ENCODE results near the gene UQCC2. TPM values are rescaled to one million over a fixed set of nuclear protein-coding genes. Genes with fewer than 3 reads are reported as not detected.

UQCC2 gene
- total RNA-seq, 4 donors from 2014 or later = 14.5 to 29.7 (median 23.4) TPM

DNA sequence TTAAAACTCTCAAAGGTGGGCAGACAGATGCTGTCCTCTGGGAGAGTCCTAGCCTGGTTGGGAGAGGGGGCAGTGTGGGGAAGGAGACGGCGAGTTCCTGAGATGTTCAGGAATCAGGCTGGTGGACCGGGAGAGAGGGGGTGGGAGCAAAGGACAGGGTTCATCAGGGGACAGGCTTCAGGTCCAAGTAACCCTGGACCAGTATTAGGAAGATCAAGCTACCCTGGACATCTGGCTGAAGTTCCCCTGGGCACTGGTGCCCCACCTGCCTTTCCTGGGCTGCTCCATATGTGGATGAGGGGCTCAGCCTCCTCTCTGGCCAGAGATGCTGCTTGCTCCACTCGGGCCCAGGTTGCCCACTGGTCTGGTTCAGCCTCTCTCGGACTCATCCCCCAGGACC lies 36.3 kb upstream of the UQCC2 start:
- TF ChIP-seq POLR2A (IDR thresholded peaks at IDR 0.05) (no peak), EP300 (IDR thresholded peaks at IDR 0.05) (no peak)
- TF ChIP-seq, protein P1, sequence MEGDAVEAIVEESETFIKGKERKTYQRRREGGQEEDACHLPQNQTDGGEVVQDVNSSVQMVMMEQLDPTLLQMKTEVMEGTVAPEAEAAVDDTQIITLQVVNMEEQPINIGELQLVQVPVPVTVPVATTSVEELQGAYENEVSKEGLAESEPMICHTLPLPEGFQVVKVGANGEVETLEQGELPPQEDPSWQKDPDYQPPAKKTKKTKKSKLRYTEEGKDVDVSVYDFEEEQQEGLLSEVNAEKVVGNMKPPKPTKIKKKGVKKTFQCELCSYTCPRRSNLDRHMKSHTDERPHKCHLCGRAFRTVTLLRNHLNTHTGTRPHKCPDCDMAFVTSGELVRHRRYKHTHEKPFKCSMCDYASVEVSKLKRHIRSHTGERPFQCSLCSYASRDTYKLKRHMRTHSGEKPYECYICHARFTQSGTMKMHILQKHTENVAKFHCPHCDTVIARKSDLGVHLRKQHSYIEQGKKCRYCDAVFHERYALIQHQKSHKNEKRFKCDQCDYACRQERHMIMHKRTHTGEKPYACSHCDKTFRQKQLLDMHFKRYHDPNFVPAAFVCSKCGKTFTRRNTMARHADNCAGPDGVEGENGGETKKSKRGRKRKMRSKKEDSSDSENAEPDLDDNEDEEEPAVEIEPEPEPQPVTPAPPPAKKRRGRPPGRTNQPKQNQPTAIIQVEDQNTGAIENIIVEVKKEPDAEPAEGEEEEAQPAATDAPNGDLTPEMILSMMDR (IDR thresholded peaks at IDR 0.05) = no peak
- no peak for DNase-seq (ENCODE audit: low spot score in 2 of 2)
- Histone ChIP-seq H3K4me3 (no peak overlapping the region), H3K27ac (no peak overlapping the region), H3K9me3 (no peaks in the 10 kb centered on the region), H3K4me1 (peaks cover 0 to 35% (median 5%) of the 10 kb centered on the region in 4 donors), H3K27me3 (no peaks in the 10 kb centered on the region), H3K36me3 (no peaks in the 10 kb centered on the region)
- 87 to 90% methylated on average over 5 of the region's 5 CpGs for WGBS, 2 donors

- Histone ChIP-seq H3K27me3 (no peaks in the 10 kb centered on the region), H3K4me1 (peaks cover 0 to 35% (median 5%) of the 10 kb centered on the region in 4 donors), H3K9me3 (no peaks in the 10 kb centered on the region), H3K4me3 (peak within 1 kb of the TSS in 3 of 4 donors; percentile 12 to 37 (median 33)), H3K36me3 (no peaks in the 10 kb centered on the region), H3K27ac (peak within 1 kb of the TSS; percentile 22 to 79 (median 64))
- DNase-seq (ENCODE audit: low spot score in 2 of 2) = no peak
- WGBS, 2 donors = 15 to 31% methylated on average over 4 to 10 of the region's 10 CpGs
- TF ChIP-seq POLR2A (IDR thresholded peaks at IDR 0.05) (no peak), EP300 (IDR thresholded peaks at IDR 0.05) (peak in 1 of 2 donors; percentile 4)
- TF ChIP-seq, protein P1 (IDR thresholded peaks at IDR 0.05) = no peak
Observed at GRCh38 chr6:33746651-33747100, 35.2 kb upstream of the UQCC2 start, which contains the start of gene IP6K3. IP6K3 (minus strand) TSS chr6:33746905; CDS start chr6:33735476, 11,429 bp downstream.

- Histone ChIP-seq H3K36me3 (no peaks in the 10 kb centered on the region), H3K27ac (peak overlapping the region; percentile 22 to 79 (median 64)), H3K27me3 (no peaks in the 10 kb centered on the region), H3K4me3 (peak overlapping the region in 3 of 4 donors; percentile 12 to 37 (median 33)), H3K9me3 (no peaks in the 10 kb centered on the region), H3K4me1 (peaks cover 0 to 35% (median 5%) of the 10 kb centered on the region in 4 donors)
- WGBS, 2 donors = 17 to 24% methylated on average over 6 to 14 of the region's 14 CpGs
- TF ChIP-seq EP300 (IDR thresholded peaks at IDR 0.05) = peak in 1 of 2 donors; percentile 62
- TF ChIP-seq, protein P1 (IDR thresholded peaks at IDR 0.05) = no peak
- DNase-seq (ENCODE audit: low spot score in 2 of 2) = peak in 1 of 2 donors; percentile 11
Observed at GRCh38 chr6:33746036-33746600, 34.6 kb upstream of the UQCC2 start.

GRCh38 chr6:33745548-33745947 lies 34.0 kb upstream of the UQCC2 start:
- Histone ChIP-seq H3K4me1 (peaks cover 0 to 33% (median 3%) of the 10 kb centered on the region in 4 donors), H3K9me3 (no peaks in the 10 kb centered on the region), H3K36me3 (no peaks in the 10 kb centered on the region), H3K27ac (peak overlapping the region in 3 of 4 donors; percentile 53 to 79 (median 75)), H3K27me3 (no peaks in the 10 kb centered on the region), H3K4me3 (peak overlapping the region in 2 of 4 donors; percentile 33 to 37)
- 68 to 70% methylated on average over 7 of the region's 7 CpGs for WGBS, 2 donors
- no peak for DNase-seq (ENCODE audit: low spot score in 2 of 2)
- TF ChIP-seq, protein P1 (IDR thresholded peaks at IDR 0.05) = no peak
- TF ChIP-seq EP300 (IDR thresholded peaks at IDR 0.05) (no peak), POLR2A (IDR thresholded peaks at IDR 0.05) (no peak)

- 54 to 55% methylated on average over 13 of the region's 13 CpGs for WGBS, 2 donors
- H3K9me3 ChIP-seq = no peaks in the 10 kb centered on the region
- H3K4me1 ChIP-seq = peaks cover 0 to 32% (median 3%) of the 10 kb centered on the region in 4 donors
- H3K27ac ChIP-seq = peak overlapping the region in 3 of 4 donors; percentile 53 to 79 (median 75)
- H3K36me3 ChIP-seq = no peaks in the 10 kb centered on the region
- no peak overlapping the region for H3K4me3 ChIP-seq
- TF ChIP-seq EP300 (IDR thresholded peaks at IDR 0.05) (no peak), POLR2A (IDR thresholded peaks at IDR 0.05) (no peak)
- TF ChIP-seq, protein P1 (IDR thresholded peaks at IDR 0.05) = no peak
- H3K27me3 ChIP-seq = no peaks in the 10 kb centered on the region
- no peak for DNase-seq (ENCODE audit: low spot score in 2 of 2)
Observed at GRCh38 chr6:33744895-33745546, 33.5 kb upstream of the UQCC2 start.
